ENCODE data around the gene PRPF39.
"Not testable (repeated sequence)": the region's sequence is repeated elsewhere in the genome, so short reads cannot be mapped to it uniquely, and the experiment has no call there.

Gene PRPF39

DNA sequence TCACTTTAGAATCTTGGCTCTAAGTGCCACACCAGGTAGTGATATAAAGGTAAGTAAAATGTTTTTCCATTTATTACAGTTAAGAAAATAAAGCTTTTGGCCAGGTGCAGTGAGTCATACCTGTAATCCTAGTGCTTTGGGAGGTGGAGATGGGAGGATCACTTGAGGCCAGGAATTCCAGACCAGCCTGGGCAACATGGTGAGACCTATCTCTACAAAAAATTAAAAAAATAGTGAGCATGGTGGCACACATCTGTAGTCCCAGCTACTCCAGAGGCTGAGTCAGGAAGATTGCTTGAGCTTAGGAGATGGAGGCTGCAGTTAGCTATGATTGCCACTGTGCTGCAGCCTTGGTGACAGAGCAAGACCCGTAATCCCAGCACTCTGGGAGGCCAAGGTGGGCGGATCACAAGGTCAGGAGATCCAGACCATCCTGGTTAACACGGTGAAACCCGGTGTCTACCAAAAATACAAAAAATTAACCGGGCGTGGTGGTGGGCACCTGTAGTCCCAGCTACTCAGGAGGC lies 56.8 kb downstream of the PRPF39 start:
- Histone ChIP-seq H3K9me3 (ENCODE audit: control insufficient read depth, low read length) (no peaks in the 10 kb centered on the region), H3K4me3 (ENCODE audit: low read length) (no peak overlapping the region), H3K4me1 (ENCODE audit: control insufficient read depth, insufficient read depth, low read length) (peaks cover 15% of the 10 kb centered on the region), H3K36me3 (ENCODE audit: control insufficient read depth, insufficient read depth, low read length, severe bottlenecking) (no peaks in the 10 kb centered on the region), H3K9ac (ENCODE audit: low read length) (no peak overlapping the region), H3K27me3 (replicated peaks; ENCODE audit: control insufficient read depth, insufficient read depth, low read length) (no peaks in the 10 kb centered on the region)
- DNase-seq (ENCODE audit: low read depth) = no peak

DNA sequence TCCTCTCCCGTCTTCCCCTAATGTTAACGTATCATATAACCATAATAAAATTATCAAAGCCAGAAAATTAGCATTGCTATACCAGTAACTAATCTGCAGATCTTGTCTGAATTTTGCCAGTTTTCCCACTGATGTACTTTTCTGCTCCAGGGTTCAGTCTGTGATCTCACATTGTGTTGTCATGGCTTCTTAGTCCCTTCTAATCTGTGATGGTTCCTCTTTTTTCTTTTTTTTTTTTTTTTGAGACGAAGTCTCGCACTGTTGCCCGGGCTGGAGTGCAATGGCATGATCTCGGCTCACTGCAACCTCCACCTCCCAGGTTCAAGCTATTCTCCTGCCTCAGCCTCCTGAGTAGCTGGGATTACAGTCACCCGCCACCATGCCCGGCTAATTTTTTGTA lies 58.2 kb downstream of the PRPF39 start:
- H3K9ac ChIP-seq (ENCODE audit: low read length); H3K27me3 ChIP-seq (replicated peaks; ENCODE audit: control insufficient read depth, insufficient read depth, low read length); H3K4me1 ChIP-seq (ENCODE audit: control insufficient read depth, insufficient read depth, low read length); H3K36me3 ChIP-seq (ENCODE audit: control insufficient read depth, insufficient read depth, low read length, severe bottlenecking); H3K4me3 ChIP-seq (ENCODE audit: low read length); H3K9me3 ChIP-seq (ENCODE audit: control insufficient read depth, low read length); DNase-seq (ENCODE audit: low read depth): not testable (repeated sequence)

DNA sequence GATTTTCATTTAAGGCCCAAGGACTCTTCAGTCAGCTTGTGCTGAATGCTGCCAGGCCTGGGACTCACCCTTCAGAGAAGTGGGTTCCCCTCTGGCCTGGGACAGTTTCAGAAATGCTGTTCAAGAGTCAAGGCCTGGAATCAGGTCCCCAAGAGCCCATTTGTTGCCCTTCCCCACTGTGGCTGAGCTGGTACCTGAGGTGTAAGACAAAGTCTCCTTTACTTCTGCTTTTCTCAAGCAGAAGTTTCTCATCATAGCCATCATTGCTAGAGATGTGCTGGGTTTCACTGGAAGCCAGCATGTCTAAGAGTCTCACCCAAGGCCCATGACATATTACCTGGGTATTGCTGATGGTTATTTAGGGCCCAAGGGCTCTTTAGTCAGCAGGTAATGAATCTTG lies 60.7 kb downstream of the PRPF39 start:
- no peaks in the 10 kb centered on the region for H3K36me3 ChIP-seq (ENCODE audit: control insufficient read depth, insufficient read depth, low read length, severe bottlenecking)
- DNase-seq (ENCODE audit: low read depth) = no peak
- no peak overlapping the region for H3K4me3 ChIP-seq (ENCODE audit: low read length)
- H3K9ac ChIP-seq (ENCODE audit: low read length) = no peak overlapping the region
- H3K4me1 ChIP-seq (ENCODE audit: control insufficient read depth, insufficient read depth, low read length) = no peaks in the 10 kb centered on the region
- no peaks in the 10 kb centered on the region for H3K9me3 ChIP-seq (ENCODE audit: control insufficient read depth, low read length)
- H3K27me3 ChIP-seq (replicated peaks; ENCODE audit: control insufficient read depth, insufficient read depth, low read length) = no peaks in the 10 kb centered on the region

DNA sequence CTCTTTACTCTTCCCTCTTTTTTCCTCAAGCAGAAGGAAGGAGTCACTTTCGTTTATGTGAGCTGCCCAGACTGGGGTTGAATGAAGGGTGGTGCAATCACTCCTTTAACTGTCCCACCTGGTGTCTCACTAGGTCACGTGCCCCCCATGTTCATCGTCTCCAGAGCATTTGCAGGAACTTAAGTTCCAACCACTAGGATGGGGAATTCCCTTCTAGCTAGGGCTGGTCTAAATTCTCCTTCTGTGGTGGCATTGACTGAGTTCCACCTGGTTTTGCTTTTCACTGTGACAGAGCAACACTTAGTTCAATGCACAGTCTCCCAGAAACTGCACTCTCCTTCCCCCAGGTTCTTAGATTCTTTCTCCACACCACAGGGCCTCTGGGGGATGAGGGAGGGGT lies 61.3 kb downstream of the PRPF39 start:
- Histone ChIP-seq H3K9ac (ENCODE audit: low read length) (no peak overlapping the region), H3K9me3 (ENCODE audit: control insufficient read depth, low read length) (no peaks in the 10 kb centered on the region), H3K4me3 (ENCODE audit: low read length) (no peak overlapping the region), H3K36me3 (ENCODE audit: control insufficient read depth, insufficient read depth, low read length, severe bottlenecking) (no peaks in the 10 kb centered on the region), H3K4me1 (ENCODE audit: control insufficient read depth, insufficient read depth, low read length) (no peaks in the 10 kb centered on the region), H3K27me3 (replicated peaks; ENCODE audit: control insufficient read depth, insufficient read depth, low read length) (no peaks in the 10 kb centered on the region)
- no peak for DNase-seq (ENCODE audit: low read depth)

DNA sequence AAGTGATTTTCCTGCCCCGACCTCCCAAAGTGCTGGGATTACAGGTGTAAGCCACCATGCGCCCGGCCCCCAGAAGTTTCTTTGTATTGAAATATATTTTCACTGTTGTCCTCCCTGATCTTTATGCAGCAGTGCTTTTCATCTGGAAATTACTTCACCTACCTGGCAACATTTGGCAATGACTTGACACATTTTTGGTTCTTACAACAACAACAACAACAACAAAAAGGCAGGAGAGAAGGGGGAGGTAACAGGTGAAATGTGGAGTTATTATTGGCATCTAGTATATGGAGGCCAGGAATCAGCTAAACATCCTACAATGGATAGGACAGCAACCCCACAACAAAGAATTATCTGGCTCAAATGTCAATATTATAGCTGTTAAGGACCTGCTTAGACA lies 65.7 kb downstream of the PRPF39 start:
- Histone ChIP-seq H3K4me3 (ENCODE audit: low read length) (no peak overlapping the region), H3K27me3 (replicated peaks; ENCODE audit: control insufficient read depth, insufficient read depth, low read length) (no peaks in the 10 kb centered on the region), H3K9me3 (ENCODE audit: control insufficient read depth, low read length) (no peaks in the 10 kb centered on the region), H3K36me3 (ENCODE audit: control insufficient read depth, insufficient read depth, low read length, severe bottlenecking) (no peaks in the 10 kb centered on the region), H3K9ac (ENCODE audit: low read length) (no peak overlapping the region), H3K4me1 (ENCODE audit: control insufficient read depth, insufficient read depth, low read length) (no peaks in the 10 kb centered on the region)
- no peak for DNase-seq (ENCODE audit: low read depth)

DNA sequence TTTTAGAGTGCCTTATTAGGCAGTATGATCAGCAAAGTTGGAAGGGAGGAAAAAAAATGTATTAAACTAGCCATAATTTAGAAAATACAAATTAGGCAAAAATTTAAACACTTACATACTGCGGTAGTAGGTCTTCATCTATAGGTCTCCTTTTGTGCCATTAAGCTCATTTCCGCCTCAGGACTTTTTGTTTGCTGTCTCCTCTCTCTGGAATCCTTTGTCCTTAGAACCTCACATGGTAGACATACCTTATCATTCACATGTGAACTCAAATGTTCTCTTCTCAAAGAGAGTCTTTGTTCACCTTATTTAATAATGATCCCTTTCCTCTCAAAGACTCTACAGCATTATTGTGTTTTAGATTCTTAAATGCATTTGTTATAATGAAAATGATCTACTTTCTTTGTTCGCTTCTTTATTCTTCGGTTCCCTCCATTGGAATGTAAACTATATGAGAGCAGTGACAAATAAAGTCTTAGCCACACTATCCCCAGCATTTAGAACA lies 66.5 kb downstream of the PRPF39 start:
- no peaks in the 10 kb centered on the region for H3K27me3 ChIP-seq (replicated peaks; ENCODE audit: control insufficient read depth, insufficient read depth, low read length)
- H3K9ac ChIP-seq (ENCODE audit: low read length) = no peak overlapping the region
- no peak for DNase-seq (ENCODE audit: low read depth)
- H3K9me3 ChIP-seq (ENCODE audit: control insufficient read depth, low read length) = no peaks in the 10 kb centered on the region
- no peak overlapping the region for H3K4me3 ChIP-seq (ENCODE audit: low read length)
- H3K36me3 ChIP-seq (ENCODE audit: control insufficient read depth, insufficient read depth, low read length, severe bottlenecking) = no peaks in the 10 kb centered on the region
- no peaks in the 10 kb centered on the region for H3K4me1 ChIP-seq (ENCODE audit: control insufficient read depth, insufficient read depth, low read length)

DNA sequence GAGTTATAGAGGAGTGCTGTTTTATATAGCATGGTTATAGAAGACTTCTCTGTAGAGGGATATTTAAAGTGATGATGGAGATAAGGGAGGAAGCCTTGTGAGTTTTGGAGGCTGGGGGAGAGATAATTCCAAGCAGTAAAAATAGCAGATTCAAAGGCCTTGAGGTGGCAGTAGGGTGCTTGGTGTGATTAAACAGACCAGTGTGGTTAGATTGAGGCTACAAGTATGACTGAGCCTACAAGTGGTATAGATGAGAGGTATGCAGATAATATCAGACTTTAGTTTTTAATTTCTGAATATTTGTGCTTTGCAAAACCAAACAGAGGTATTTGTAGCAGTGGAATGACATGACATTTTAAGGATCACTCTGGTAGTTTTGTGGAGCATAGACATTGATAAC lies 72.2 kb downstream of the PRPF39 start:
- Histone ChIP-seq H3K9me3 (ENCODE audit: control insufficient read depth, low read length) (no peaks in the 10 kb centered on the region), H3K27me3 (replicated peaks; ENCODE audit: control insufficient read depth, insufficient read depth, low read length) (no peaks in the 10 kb centered on the region), H3K4me3 (ENCODE audit: low read length) (no peak overlapping the region), H3K36me3 (ENCODE audit: control insufficient read depth, insufficient read depth, low read length, severe bottlenecking) (no peaks in the 10 kb centered on the region), H3K4me1 (ENCODE audit: control insufficient read depth, insufficient read depth, low read length) (no peaks in the 10 kb centered on the region), H3K9ac (ENCODE audit: low read length) (no peak overlapping the region)
- DNase-seq (ENCODE audit: low read depth) = no peak

Measured in adipocyte (in vitro differentiated cells).